MM.1S (cell line): ENCODE measurements around the gene GARIN6.
A peak's percentile ranks its signal among the peaks of the same experiment; 100 is the strongest.

Experiments
- EZH2phosphoT487 ChIP-seq: fragments of 300-600 bp; sonication (generic); IDR thresholded peaks from 2 replicates; pipeline ENCODE4 v1.6.1; 2018; ENCODE audit warnings: antibody characterized with exemption, low read length
- TF ChIP-seq, protein P1 (sequence below): fragments of 300-600 bp; sonication (generic); IDR thresholded peaks from 2 replicates; pipeline ENCODE4 v1.5.1; 2016; ENCODE audit warnings: antibody characterized with exemption, low read length, mixed read lengths

DNA sequence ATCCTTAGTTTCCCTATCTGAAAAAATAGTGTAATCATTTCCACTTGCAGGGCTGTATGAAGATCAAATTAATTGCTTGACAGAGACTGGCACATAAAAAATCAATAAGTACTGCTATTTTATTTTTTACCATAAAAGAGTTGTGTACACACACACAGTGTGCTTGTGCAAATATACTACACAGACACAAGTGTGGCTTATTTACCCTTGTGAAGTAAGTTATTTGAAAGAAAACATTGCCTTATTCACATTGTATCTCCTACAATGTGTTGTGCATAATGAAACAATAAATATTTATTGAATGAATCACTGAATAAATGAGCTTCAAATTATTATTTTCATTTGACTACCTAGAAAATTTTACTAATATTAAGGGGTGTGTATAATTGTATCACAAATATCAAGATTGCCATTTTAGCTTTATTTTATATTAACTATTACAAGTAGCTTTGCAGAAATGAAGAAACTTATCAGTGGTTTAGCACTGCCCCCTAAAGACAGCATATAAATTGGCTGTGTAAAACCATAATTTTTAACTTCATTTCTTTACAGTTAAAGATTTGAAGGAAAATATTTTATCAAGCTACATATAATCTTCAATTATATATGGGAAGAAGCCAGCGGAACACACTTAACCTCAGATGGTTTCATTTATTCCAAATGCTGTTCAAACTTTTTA lies 11.3 kb downstream of the GARIN6 start:
- no peak for TF ChIP-seq EZH2phosphoT487
- TF ChIP-seq, protein P1, sequence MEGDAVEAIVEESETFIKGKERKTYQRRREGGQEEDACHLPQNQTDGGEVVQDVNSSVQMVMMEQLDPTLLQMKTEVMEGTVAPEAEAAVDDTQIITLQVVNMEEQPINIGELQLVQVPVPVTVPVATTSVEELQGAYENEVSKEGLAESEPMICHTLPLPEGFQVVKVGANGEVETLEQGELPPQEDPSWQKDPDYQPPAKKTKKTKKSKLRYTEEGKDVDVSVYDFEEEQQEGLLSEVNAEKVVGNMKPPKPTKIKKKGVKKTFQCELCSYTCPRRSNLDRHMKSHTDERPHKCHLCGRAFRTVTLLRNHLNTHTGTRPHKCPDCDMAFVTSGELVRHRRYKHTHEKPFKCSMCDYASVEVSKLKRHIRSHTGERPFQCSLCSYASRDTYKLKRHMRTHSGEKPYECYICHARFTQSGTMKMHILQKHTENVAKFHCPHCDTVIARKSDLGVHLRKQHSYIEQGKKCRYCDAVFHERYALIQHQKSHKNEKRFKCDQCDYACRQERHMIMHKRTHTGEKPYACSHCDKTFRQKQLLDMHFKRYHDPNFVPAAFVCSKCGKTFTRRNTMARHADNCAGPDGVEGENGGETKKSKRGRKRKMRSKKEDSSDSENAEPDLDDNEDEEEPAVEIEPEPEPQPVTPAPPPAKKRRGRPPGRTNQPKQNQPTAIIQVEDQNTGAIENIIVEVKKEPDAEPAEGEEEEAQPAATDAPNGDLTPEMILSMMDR, result peak; percentile 49
